Esophagus mucosa (tissue), 1 donor: Measurements from ENCODE around the gene PPP1R1A. TPM values are rescaled to one million over a fixed set of nuclear protein-coding genes. Genes with fewer than 3 reads are reported as not detected.

ENCODE experiments used
- ATAC-seq: fragments of 200-7000 bp; cut with Tn5 transposase; one replicate; pipeline ENCODE4 v1.9.1; 2020
- total RNA-seq: library from RNA; stranded (reverse); gene quantifications from one replicate; pipeline ENCODE4 v1.2.4, GENCODE V29; 2023
- donor health status: DM: yes; HTN: yes; CAD: no.

The PPP1R1A gene
- total RNA-seq, 1 donor from 2014 or later = not detected

DNA sequence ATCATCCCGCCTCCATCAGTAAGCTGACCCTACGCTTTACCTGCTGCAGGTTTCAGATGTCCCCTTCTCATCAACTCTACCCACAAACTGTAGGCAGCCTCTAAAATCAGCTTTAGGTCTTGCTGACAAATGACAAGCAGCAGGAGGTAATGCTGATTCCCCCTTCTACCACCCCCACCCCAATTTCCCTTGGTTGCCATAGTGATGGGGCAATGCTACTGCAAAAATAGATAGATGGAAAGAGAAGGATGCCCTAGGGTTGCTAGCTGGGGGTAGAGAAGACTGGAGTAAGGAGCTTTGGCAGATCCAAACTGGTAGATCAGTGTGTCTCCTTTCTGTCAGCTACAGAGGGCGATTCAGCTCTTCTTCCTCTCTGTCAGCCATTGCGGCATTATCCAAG is 58.9 kb downstream of the PPP1R1A start:
- no peak for ATAC-seq

Other genes with a start within 250 kb of the PPP1R1A start
- 0.16 TPM for gene GPR84, start 224.2 kb downstream of the PPP1R1A start, total RNA-seq
- 52.2 TPM for gene ZNF385A, start 203.9 kb downstream of the PPP1R1A start, total RNA-seq
- gene ITGA5, start 169.4 kb downstream of the PPP1R1A start, total RNA-seq = 12.8 TPM
- gene GTSF1, start 115.1 kb downstream of the PPP1R1A start, total RNA-seq = not detected
- gene NCKAP1L, start 90.9 kb downstream of the PPP1R1A start, total RNA-seq = 2.0 TPM
- gene PDE1B, start 39.1 kb downstream of the PPP1R1A start, total RNA-seq = 0.80 TPM
- gene LACRT, start 46.2 kb upstream of the PPP1R1A start, total RNA-seq = not detected
- not detected for gene DCD, start 59.7 kb upstream of the PPP1R1A start, total RNA-seq